HEK293T (cell line): ENCODE data around the gene ZNF148.

Experiments
- ELF4 ChIP-seq: fragments of 450-650 bp; IDR thresholded peaks from 2 replicates; pipeline ENCODE4 v1.6.1; 2017; ENCODE audit warnings: antibody characterized with exemption
- FOXK2 ChIP-seq: fragments of 450-650 bp; IDR thresholded peaks from 2 replicates; pipeline ENCODE4 v1.6.1; 2016; ENCODE audit warnings: mild to moderate bottlenecking
- FOXM1 ChIP-seq: fragments of 450-650 bp; IDR thresholded peaks from 2 replicates; pipeline ENCODE4 v1.6.1; 2017; ENCODE audit warnings: mild to moderate bottlenecking, borderline replicate concordance
- L3MBTL2 ChIP-seq: fragments of 450-650 bp; conservative IDR thresholded peaks from 2 replicates; pipeline ENCODE4 v1.6.1; 2016; ENCODE audit warnings: mild to moderate bottlenecking
- SP1 ChIP-seq: fragments of 450-650 bp; IDR thresholded peaks from 2 replicates; pipeline ENCODE4 v1.6.1; 2017
- TF ChIP-seq, protein P1 (sequence below): fragments of 450-650 bp; IDR thresholded peaks from 2 replicates; pipeline ENCODE4 v1.6.1; 2016

DNA sequence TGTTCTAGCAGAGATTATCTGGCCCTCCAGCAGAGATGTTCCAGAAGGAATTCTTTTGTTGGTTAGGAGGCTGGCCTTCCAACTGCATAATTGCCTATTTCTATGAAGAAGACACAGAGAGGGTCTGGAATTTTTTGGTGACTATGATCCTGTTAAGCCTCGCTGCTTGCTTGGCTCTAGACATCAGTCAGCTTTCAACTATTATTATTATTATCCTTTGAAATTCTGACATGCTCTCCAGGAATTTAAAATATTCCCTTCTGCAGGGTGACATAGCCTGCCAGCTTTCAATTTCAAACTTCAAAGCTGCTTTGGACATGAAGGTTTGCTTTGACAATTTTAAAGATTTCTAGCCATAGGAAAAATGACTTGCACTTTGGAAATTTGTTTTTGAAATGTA lies 26.3 kb upstream of the ZNF148 start:
- TF ChIP-seq FOXM1 (no peak), ELF4 (no peak), SP1 (no peak), L3MBTL2 (no peak), FOXK2 (no peak)
- TF ChIP-seq, protein P1, sequence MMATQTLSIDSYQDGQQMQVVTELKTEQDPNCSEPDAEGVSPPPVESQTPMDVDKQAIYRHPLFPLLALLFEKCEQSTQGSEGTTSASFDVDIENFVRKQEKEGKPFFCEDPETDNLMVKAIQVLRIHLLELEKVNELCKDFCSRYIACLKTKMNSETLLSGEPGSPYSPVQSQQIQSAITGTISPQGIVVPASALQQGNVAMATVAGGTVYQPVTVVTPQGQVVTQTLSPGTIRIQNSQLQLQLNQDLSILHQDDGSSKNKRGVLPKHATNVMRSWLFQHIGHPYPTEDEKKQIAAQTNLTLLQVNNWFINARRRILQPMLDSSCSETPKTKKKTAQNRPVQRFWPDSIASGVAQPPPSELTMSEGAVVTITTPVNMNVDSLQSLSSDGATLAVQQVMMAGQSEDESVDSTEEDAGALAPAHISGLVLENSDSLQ, result no peak
